ENCODE data around the gene WDR74. TPM values are rescaled to one million over a fixed set of nuclear protein-coding genes. Genes with fewer than 3 reads are reported as not detected.

Gene WDR74
- total and polyA plus RNA-seq, 2 donors (not counting 1 experiment from before 2014, with no cell fraction given): 122 to 131 TPM

DNA sequence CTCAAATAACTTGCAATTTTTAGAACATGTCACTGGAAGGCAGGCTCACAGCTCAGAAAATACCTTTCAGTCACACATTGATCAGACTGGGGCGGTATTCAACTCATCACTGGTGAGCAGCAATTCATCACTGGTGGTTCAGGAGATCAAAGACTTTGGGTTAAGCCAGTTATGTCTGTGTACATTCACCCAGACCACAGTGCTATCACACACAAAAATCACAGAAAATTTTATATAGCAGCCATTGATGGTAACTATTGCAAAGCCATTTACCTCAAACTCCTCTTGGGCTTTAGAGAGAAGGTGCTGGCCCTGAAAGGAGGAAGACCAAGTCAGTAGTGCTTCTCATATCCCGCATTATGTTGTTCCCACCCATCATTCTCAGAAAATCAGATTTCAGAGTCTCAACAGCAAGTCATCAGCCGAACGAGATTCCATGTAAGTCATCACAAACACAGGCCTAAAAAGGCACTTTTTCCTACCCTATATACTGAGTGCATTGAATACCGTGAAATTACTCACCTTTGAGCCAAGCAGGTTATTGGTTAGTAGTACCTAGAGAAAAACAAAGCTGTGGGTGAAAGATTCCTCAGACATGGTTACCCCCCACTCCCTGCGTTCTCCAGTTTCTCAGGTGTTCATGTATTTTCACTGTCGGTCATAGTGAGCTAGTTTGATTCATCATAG, 14.0 kb upstream of the WDR74 start:
- H2AFZ ChIP-seq (ENCODE audit: insufficient read depth, low read depth, low read length, poor library complexity, severe bottlenecking): no peak overlapping the region
- ChIA-PET POLR2A (interaction anchor here (0.6 to 5.2 kb wide), 5 partner anchors 8 to 234 kb away, joined by 3 to 159 read pairs (median 3); partner anchors contain the start of gene WDR74), CTCF (interaction anchor here (0.9 to 2.2 kb wide), 6 partner anchors 11 to 428 kb away, joined by 3 to 11 read pairs (median 6); no protein-coding TSS in a partner anchor)
- H3K27ac ChIP-seq (ENCODE audit: low read length in 2 of 2): peak overlapping the region in 1 of 2 donors; percentile 84
- peak overlapping the region in 1 of 5 experiments; percentile 96 for H3K4me3 ChIP-seq (ENCODE audit: control extremely low read depth in 1 of 5, extremely low read depth in 1 of 5, insufficient read depth in 1 of 5, low read depth in 2 of 5, low read length in 4 of 5)
- ATAC-seq (ENCODE audit: low read depth) (no peak), DNase-seq (peak; percentile 12)
- peaks cover 17 to 39% of the 10 kb centered on the region in 2 experiments for H3K36me3 ChIP-seq (replicated peaks in 1 of 2; ENCODE audit: control extremely low read depth in 1 of 2, control insufficient read depth in 1 of 2, extremely low read depth in 1 of 2, insufficient read depth in 2 of 2, low read length in 1 of 2)
- H3K4me2 ChIP-seq (replicated peaks; ENCODE audit: low read depth, low read length, poor library complexity, severe bottlenecking): peak overlapping the region; percentile 95
- Mint-ChIP-seq H3K27ac (peak overlapping the region; percentile 98), H3K9me3 (ENCODE audit: insufficient read depth) (no peaks in the 10 kb centered on the region), H3K4me1 (peaks cover 61% of the 10 kb centered on the region), H3K4me3 (peak overlapping the region; percentile 99), H3K27me3 (no peaks in the 10 kb centered on the region)
- TF ChIP-seq EZH2 (IDR thresholded peaks at IDR 0.05; ENCODE audit: borderline replicate concordance, insufficient read depth, low read depth, low read length, poor library complexity, severe bottlenecking): no peak
- TF ChIP-seq, protein P1, sequence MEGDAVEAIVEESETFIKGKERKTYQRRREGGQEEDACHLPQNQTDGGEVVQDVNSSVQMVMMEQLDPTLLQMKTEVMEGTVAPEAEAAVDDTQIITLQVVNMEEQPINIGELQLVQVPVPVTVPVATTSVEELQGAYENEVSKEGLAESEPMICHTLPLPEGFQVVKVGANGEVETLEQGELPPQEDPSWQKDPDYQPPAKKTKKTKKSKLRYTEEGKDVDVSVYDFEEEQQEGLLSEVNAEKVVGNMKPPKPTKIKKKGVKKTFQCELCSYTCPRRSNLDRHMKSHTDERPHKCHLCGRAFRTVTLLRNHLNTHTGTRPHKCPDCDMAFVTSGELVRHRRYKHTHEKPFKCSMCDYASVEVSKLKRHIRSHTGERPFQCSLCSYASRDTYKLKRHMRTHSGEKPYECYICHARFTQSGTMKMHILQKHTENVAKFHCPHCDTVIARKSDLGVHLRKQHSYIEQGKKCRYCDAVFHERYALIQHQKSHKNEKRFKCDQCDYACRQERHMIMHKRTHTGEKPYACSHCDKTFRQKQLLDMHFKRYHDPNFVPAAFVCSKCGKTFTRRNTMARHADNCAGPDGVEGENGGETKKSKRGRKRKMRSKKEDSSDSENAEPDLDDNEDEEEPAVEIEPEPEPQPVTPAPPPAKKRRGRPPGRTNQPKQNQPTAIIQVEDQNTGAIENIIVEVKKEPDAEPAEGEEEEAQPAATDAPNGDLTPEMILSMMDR (IDR thresholded peaks at IDR 0.05): no peak
- H3K79me2 ChIP-seq (ENCODE audit: control insufficient read depth, insufficient read depth, low read length): peaks cover 50% of the 10 kb centered on the region
- no peaks in the 10 kb centered on the region for H3K27me3 ChIP-seq (replicated peaks in 1 of 4; ENCODE audit: control extremely low read depth in 1 of 4, control insufficient read depth in 3 of 4, insufficient read depth in 4 of 4, low read length in 3 of 4)
- H4K20me1 ChIP-seq (ENCODE audit: control insufficient read depth, insufficient read depth, low read length, poor library complexity, severe bottlenecking): peaks cover 26% of the 10 kb centered on the region
- intact Hi-C loops (cut with micrococcal nuclease): no loop called here
- WGBS (ENCODE audit: insufficient coverage): 77% methylated on average over 4 of the region's 7 CpGs
- H3K9me3 ChIP-seq (ENCODE audit: control extremely low read depth in 1 of 3, control insufficient read depth in 2 of 3, insufficient read depth in 1 of 3, low read length in 2 of 3): no peaks in the 10 kb centered on the region
- H3K4me1 ChIP-seq (ENCODE audit: control insufficient read depth in 2 of 2, insufficient read depth in 2 of 2, low read length in 2 of 2): peaks cover 39 to 58% of the 10 kb centered on the region in 2 donors
- peak overlapping the region; percentile 97 for H3K9ac ChIP-seq (ENCODE audit: low read length)
